K562 (cell line): ENCODE measurements around the gene CREB3L2. TPM values are rescaled to one million over a fixed set of nuclear protein-coding genes. Genes with fewer than 3 reads are reported as not detected.

Experiments used
- ATF1 ChIP-seq, 2 experiments: fragments of 450-650 bp in 1 of 2; IDR thresholded peaks; 2 replicates each; pipeline ENCODE4 v1.6.1; 2016; ENCODE audit warnings: missing compliant biosample characterization in 1 of 2, missing genetic modification characterization in 1 of 2
- ATF7 ChIP-seq: fragments of 450-650 bp; IDR thresholded peaks from 2 replicates; pipeline ENCODE4 v1.7.1; 2014; ENCODE audit warnings: mild to moderate bottlenecking, moderate library complexity
- CHD4 ChIP-seq: fragments of 200-600 bp; sonication (generic); IDR thresholded peaks from 3 replicates; pipeline ENCODE4 v1.6.1; 2012; ENCODE audit warnings: low read depth, mild to moderate bottlenecking, mixed read lengths, low read length, inconsistent platforms; ENCODE audit not compliant: insufficient read depth, insufficient replicate concordance, poor library complexity, severe bottlenecking
- FUS ChIP-seq: fragments of 200-400 bp; formaldehyde crosslinking; optimal IDR thresholded peaks from 2 replicates; pipeline ENCODE3; 2017; ENCODE audit warnings: low read depth, low read length
- NELFE ChIP-seq: IDR thresholded peaks from 2 replicates; pipeline ENCODE4 v1.6.1; 2011; ENCODE audit warnings: mild to moderate bottlenecking; ENCODE audit not compliant: insufficient read depth, insufficient read length
- NFE2 ChIP-seq: IDR thresholded peaks from 2 replicates; pipeline ENCODE4 v1.6.1; 2014; ENCODE audit warnings: antibody characterized with exemption, low read depth
- NUFIP1 ChIP-seq: fragments of 450-650 bp; IDR thresholded peaks from 2 replicates; pipeline ENCODE4 v1.6.1; 2018; ENCODE audit not compliant: partially characterized antibody
- RBFOX2 ChIP-seq: fragments of 200-400 bp; formaldehyde crosslinking; IDR thresholded peaks from 2 replicates; pipeline ENCODE4 v1.6.1; 2017; ENCODE audit warnings: low read depth, mild to moderate bottlenecking, low read length, moderate library complexity
- RUNX1 ChIP-seq: sonication (generic); IDR thresholded peaks from 2 replicates; pipeline ENCODE4 v1.6.1; 2016; ENCODE audit warnings: antibody characterized with exemption, low read depth
- SMARCA4 ChIP-seq: fragments of 450-650 bp; IDR thresholded peaks from 2 replicates; pipeline ENCODE4 v1.6.1; 2016
- SMARCB1 ChIP-seq: IDR thresholded peaks from 2 replicates; pipeline ENCODE4 v1.6.1; 2011; ENCODE audit warnings: improper control_type of control experiment, low read depth; ENCODE audit not compliant: insufficient read length
- SNIP1 ChIP-seq: fragments of 450-650 bp; IDR thresholded peaks from 2 replicates; pipeline ENCODE4 v1.7.1; 2017; ENCODE audit warnings: low read depth, mild to moderate bottlenecking
- ZC3H4 ChIP-seq: sonication (generic); formaldehyde crosslinking; IDR thresholded peaks from 2 replicates; pipeline ENCODE4 v1.9.0; 2021; ENCODE audit warnings: missing genetic modification reagents, borderline replicate concordance
- polyA plus RNA-seq, 8 experiments: library from polyadenylated mRNA; depleted of rRNA in 4 of 8; stranded (reverse) in 5 of 8; unstranded in 3 of 8; fragments of >200 nt; fragmentation: Nextera tagmentation in 2 of 8; fragmentation: Illumina TruSeq in 1 of 8; extraction: Ambion mirVana in 2 of 8; extraction: Trizol in 1 of 8; gene quantifications; 2 replicates each; pipeline versions ENCODE4 v1.2.1 to v1.2.3, GENCODE V29; 2011 to 2014; ENCODE audit warnings: inconsistent platforms in 1 of 8, missing spikeins in 1 of 8
- total RNA-seq, 7 experiments: library from RNA; depleted of rRNA in 6 of 7; stranded (reverse); fragments of >200 nt in 6 of 7; fragmentation: Illumina TruSeq in 2 of 7; extraction: Trizol in 2 of 7; gene quantifications; 2 replicates each; pipeline versions ENCODE4 v1.2.1 to v1.2.3, GENCODE V29; 2011 to 2021; ENCODE audit warnings: low replicate concordance in 1 of 7
- TF ChIP-seq, protein P1 (sequence below): fragments of 450-650 bp; IDR thresholded peaks from 2 replicates; pipeline ENCODE4 v1.6.1; 2016; ENCODE audit warnings: mild to moderate bottlenecking, moderate library complexity
- TF ChIP-seq, protein P2 (sequence below): fragments of 200-800 bp; sonication (Bioruptor generic); IDR thresholded peaks from 2 replicates; pipeline ENCODE4 v1.6.1; 2017; ENCODE audit warnings: missing genetic modification characterization, missing compliant biosample characterization
- TF ChIP-seq, protein P3 (sequence below): sonication (generic); IDR thresholded peaks from 2 replicates; pipeline ENCODE4 v1.6.1; 2016

The CREB3L2 gene
- total and polyA plus RNA-seq, 9 of the 15 experiments (the other 6 are each of a cell fraction or from before 2014, with no cell fraction given), result 7.1 to 45.6 (median 15.8) TPM

DNA sequence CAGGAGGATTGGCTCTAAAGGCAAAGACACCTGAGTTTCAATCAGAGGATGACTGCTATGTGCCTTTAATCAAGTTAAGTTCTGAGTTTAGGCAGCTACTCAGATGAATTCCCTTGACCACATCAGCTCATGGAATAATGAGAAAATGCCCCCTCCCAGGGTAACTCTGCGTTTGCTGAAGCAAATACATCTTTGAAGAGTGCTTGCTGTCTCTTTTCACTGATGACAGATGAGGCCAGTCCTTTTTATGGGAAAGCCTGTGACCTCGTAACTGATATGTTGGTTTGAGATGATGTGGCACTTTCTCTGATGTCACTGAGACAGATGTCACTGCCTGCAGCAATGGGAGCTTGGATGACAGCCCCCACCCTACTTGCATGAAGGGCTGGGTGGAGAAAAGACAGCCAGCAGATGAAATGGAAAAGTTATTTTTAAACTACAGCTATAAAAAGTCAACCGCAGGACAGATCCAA lies 111.4 kb downstream of the CREB3L2 start (continued):
- TF ChIP-seq, protein P1, sequence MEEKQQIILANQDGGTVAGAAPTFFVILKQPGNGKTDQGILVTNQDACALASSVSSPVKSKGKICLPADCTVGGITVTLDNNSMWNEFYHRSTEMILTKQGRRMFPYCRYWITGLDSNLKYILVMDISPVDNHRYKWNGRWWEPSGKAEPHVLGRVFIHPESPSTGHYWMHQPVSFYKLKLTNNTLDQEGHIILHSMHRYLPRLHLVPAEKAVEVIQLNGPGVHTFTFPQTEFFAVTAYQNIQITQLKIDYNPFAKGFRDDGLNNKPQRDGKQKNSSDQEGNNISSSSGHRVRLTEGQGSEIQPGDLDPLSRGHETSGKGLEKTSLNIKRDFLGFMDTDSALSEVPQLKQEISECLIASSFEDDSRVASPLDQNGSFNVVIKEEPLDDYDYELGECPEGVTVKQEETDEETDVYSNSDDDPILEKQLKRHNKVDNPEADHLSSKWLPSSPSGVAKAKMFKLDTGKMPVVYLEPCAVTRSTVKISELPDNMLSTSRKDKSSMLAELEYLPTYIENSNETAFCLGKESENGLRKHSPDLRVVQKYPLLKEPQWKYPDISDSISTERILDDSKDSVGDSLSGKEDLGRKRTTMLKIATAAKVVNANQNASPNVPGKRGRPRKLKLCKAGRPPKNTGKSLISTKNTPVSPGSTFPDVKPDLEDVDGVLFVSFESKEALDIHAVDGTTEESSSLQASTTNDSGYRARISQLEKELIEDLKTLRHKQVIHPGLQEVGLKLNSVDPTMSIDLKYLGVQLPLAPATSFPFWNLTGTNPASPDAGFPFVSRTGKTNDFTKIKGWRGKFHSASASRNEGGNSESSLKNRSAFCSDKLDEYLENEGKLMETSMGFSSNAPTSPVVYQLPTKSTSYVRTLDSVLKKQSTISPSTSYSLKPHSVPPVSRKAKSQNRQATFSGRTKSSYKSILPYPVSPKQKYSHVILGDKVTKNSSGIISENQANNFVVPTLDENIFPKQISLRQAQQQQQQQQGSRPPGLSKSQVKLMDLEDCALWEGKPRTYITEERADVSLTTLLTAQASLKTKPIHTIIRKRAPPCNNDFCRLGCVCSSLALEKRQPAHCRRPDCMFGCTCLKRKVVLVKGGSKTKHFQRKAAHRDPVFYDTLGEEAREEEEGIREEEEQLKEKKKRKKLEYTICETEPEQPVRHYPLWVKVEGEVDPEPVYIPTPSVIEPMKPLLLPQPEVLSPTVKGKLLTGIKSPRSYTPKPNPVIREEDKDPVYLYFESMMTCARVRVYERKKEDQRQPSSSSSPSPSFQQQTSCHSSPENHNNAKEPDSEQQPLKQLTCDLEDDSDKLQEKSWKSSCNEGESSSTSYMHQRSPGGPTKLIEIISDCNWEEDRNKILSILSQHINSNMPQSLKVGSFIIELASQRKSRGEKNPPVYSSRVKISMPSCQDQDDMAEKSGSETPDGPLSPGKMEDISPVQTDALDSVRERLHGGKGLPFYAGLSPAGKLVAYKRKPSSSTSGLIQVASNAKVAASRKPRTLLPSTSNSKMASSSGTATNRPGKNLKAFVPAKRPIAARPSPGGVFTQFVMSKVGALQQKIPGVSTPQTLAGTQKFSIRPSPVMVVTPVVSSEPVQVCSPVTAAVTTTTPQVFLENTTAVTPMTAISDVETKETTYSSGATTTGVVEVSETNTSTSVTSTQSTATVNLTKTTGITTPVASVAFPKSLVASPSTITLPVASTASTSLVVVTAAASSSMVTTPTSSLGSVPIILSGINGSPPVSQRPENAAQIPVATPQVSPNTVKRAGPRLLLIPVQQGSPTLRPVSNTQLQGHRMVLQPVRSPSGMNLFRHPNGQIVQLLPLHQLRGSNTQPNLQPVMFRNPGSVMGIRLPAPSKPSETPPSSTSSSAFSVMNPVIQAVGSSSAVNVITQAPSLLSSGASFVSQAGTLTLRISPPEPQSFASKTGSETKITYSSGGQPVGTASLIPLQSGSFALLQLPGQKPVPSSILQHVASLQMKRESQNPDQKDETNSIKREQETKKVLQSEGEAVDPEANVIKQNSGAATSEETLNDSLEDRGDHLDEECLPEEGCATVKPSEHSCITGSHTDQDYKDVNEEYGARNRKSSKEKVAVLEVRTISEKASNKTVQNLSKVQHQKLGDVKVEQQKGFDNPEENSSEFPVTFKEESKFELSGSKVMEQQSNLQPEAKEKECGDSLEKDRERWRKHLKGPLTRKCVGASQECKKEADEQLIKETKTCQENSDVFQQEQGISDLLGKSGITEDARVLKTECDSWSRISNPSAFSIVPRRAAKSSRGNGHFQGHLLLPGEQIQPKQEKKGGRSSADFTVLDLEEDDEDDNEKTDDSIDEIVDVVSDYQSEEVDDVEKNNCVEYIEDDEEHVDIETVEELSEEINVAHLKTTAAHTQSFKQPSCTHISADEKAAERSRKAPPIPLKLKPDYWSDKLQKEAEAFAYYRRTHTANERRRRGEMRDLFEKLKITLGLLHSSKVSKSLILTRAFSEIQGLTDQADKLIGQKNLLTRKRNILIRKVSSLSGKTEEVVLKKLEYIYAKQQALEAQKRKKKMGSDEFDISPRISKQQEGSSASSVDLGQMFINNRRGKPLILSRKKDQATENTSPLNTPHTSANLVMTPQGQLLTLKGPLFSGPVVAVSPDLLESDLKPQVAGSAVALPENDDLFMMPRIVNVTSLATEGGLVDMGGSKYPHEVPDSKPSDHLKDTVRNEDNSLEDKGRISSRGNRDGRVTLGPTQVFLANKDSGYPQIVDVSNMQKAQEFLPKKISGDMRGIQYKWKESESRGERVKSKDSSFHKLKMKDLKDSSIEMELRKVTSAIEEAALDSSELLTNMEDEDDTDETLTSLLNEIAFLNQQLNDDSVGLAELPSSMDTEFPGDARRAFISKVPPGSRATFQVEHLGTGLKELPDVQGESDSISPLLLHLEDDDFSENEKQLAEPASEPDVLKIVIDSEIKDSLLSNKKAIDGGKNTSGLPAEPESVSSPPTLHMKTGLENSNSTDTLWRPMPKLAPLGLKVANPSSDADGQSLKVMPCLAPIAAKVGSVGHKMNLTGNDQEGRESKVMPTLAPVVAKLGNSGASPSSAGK, result no peak
- TF ChIP-seq FUS (no peak), SMARCB1 (no peak), SMARCA4 (no peak), NFE2 (peak; percentile 48; the same call in 1 of the 2 replicates), ZC3H4 (CRISPR knock-in tag) (no peak), SNIP1 (no peak), NUFIP1 (no peak), CHD4 (no peak), ATF7 (no peak), ATF1 (CRISPR knock-in tag; IDR thresholded peaks at IDR 0.05) (no peak), ATF1 (tag; IDR thresholded peaks at IDR 0.05) (0 out of 2 replicates have a peak, but pooled peaks have one; percentile 10), NELFE (no peak), RUNX1 (no peak), RBFOX2 (no peak)
- TF ChIP-seq, protein P2, sequence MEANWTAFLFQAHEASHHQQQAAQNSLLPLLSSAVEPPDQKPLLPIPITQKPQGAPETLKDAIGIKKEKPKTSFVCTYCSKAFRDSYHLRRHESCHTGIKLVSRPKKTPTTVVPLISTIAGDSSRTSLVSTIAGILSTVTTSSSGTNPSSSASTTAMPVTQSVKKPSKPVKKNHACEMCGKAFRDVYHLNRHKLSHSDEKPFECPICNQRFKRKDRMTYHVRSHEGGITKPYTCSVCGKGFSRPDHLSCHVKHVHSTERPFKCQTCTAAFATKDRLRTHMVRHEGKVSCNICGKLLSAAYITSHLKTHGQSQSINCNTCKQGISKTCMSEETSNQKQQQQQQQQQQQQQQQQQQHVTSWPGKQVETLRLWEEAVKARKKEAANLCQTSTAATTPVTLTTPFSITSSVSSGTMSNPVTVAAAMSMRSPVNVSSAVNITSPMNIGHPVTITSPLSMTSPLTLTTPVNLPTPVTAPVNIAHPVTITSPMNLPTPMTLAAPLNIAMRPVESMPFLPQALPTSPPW (CRISPR knock-in tag), result no peak
- TF ChIP-seq, protein P3, sequence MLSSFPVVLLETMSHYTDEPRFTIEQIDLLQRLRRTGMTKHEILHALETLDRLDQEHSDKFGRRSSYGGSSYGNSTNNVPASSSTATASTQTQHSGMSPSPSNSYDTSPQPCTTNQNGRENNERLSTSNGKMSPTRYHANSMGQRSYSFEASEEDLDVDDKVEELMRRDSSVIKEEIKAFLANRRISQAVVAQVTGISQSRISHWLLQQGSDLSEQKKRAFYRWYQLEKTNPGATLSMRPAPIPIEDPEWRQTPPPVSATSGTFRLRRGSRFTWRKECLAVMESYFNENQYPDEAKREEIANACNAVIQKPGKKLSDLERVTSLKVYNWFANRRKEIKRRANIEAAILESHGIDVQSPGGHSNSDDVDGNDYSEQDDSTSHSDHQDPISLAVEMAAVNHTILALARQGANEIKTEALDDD, result no peak
